ENCODE measurements around the gene TSPEAR.

DNA sequence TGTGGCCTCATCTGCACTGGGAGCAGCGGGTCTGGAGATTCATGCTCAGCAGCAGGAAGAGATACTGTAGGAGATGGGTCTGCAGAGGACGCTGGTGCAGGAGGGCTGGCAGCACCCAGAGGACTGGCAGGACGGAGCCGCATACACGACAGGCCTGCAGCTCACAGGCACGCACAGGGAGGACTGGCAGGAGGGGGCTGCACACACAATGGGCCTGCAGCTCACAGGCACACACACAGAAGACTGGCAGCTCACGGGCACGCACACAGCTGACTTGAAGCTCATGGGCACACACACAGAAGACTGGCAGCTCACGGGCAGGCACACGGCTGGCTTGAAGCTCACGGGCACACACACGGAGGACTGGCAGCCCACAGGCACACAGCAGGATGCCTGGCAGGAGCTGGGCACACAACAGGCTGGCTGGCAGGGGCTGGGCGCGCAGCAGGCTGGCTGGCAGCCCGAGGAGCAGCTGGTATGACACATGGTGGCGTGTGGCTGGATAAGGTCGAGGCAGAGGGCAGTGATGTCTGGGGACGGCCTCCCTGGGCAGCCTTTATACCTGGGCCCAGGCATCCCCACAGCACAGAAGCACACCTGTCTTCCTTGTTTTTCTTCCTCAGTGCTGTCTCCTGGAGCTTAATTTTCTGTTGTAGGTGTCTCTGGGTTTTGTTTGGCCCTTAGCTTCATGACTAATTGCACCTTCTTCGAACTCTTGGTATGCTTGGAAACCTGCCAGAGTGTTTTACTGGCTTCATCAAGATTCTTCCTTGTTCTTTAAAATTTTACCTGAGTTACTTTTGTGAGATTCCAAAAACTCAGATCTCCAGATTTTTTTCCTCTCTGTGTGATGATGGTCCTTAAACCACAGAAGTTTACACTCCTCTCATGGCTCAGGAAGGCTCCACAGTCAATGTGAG lies 44.7 kb downstream of the TSPEAR start, which contains the start of gene KRTAP12-2:
- TF ChIP-seq, protein P1, sequence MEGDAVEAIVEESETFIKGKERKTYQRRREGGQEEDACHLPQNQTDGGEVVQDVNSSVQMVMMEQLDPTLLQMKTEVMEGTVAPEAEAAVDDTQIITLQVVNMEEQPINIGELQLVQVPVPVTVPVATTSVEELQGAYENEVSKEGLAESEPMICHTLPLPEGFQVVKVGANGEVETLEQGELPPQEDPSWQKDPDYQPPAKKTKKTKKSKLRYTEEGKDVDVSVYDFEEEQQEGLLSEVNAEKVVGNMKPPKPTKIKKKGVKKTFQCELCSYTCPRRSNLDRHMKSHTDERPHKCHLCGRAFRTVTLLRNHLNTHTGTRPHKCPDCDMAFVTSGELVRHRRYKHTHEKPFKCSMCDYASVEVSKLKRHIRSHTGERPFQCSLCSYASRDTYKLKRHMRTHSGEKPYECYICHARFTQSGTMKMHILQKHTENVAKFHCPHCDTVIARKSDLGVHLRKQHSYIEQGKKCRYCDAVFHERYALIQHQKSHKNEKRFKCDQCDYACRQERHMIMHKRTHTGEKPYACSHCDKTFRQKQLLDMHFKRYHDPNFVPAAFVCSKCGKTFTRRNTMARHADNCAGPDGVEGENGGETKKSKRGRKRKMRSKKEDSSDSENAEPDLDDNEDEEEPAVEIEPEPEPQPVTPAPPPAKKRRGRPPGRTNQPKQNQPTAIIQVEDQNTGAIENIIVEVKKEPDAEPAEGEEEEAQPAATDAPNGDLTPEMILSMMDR (IDR thresholded peaks at IDR 0.05): no peak
- no peak for TF ChIP-seq TEAD4 (IDR thresholded peaks at IDR 0.05; ENCODE audit: borderline replicate concordance, insufficient read depth)

Data from SK-N-SH (cell line).